ENCODE data around the gene SLX9. TPM values are rescaled to one million over a fixed set of nuclear protein-coding genes. Genes with fewer than 3 reads are reported as not detected.

The SLX9 gene
- total RNA-seq, 1 experiment from 2014 or later, result 77.2 TPM

- TF ChIP-seq AR (CRISPR knock-in tag; IDR thresholded peaks at IDR 0.05), result no peak
- TF ChIP-seq CREB1 (CRISPR knock-in tag; IDR thresholded peaks at IDR 0.05), result no peak
- TF ChIP-seq CTCF (IDR thresholded peaks at IDR 0.05), result no peak
- TF ChIP-seq OVOL2 (CRISPR knock-in tag; IDR thresholded peaks at IDR 0.05; ENCODE audit: borderline replicate concordance), result no peak
- no peak for TF ChIP-seq ZNF425 (CRISPR knock-in tag; conservative IDR thresholded peaks at IDR 0.05)
Measured at GRCh38 chr21:44962403-44962966, 22.7 kb downstream of the SLX9 start (continued).

GRCh38 chr21:44964381-44964780 lies 24.6 kb downstream of the SLX9 start:
- CTCF ChIA-PET, result interaction anchor here (1.5 kb wide), 1 partner anchor 14 kb away, joined by 5 read pairs; no protein-coding TSS in a partner anchor
- ATAC-seq, result no peak
- TF ChIP-seq NFYB (CRISPR knock-in tag; conservative IDR thresholded peaks at IDR 0.05; ENCODE audit: low read depth), result no peak
- TF ChIP-seq CDX4 (CRISPR knock-in tag; IDR thresholded peaks at IDR 0.05; ENCODE audit: borderline replicate concordance), result no peak
- TF ChIP-seq MLX (CRISPR knock-in tag; IDR thresholded peaks at IDR 0.05), result no peak
- no peak for TF ChIP-seq ZNF532 (CRISPR knock-in tag; IDR thresholded peaks at IDR 0.05; ENCODE audit: borderline replicate concordance)
- no peak for TF ChIP-seq ZNF423 (CRISPR knock-in tag; IDR thresholded peaks at IDR 0.05)
- TF ChIP-seq NFE2L1 (CRISPR knock-in tag; IDR thresholded peaks at IDR 0.05), result no peak
- TF ChIP-seq E2F5 (CRISPR knock-in tag; IDR thresholded peaks at IDR 0.05), result no peak
- TF ChIP-seq AFF4 (CRISPR knock-in tag; IDR thresholded peaks at IDR 0.05; ENCODE audit: borderline replicate concordance), result no peak
- no peak for TF ChIP-seq ESRRA (CRISPR knock-in tag; IDR thresholded peaks at IDR 0.05; ENCODE audit: borderline replicate concordance)
- TF ChIP-seq ZNF232 (CRISPR knock-in tag; IDR thresholded peaks at IDR 0.05), result no peak
- TF ChIP-seq FOXP1 (CRISPR knock-in tag; IDR thresholded peaks at IDR 0.05; ENCODE audit: borderline replicate concordance), result no peak

More at GRCh38 chr21:44964381-44964780, 24.6 kb downstream of the SLX9 start:
- Mint-ChIP-seq H3K27me3 (ENCODE audit: low read depth) (no peaks in the 10 kb centered on the region), H3K9me3 (no peaks in the 10 kb centered on the region), H3K4me1 (peaks cover under 1% of the 10 kb centered on the region; the same call in 1 of the 2 replicates), H3K4me3 (no peak overlapping the region), H3K36me3 (peaks cover 20% of the 10 kb centered on the region), H3K27ac (no peak overlapping the region)
- DNase-seq (ENCODE audit: low spot score), result no peak
- POLR2A ChIA-PET, result no interaction called here
